ENCODE results near the gene TXNRD3. TPM values are rescaled to one million over a fixed set of nuclear protein-coding genes. Genes with fewer than 3 reads are reported as not detected.
"Not testable (repeated sequence)": the region's sequence is repeated elsewhere in the genome, so short reads cannot be mapped to it uniquely, and the experiment has no call there.

Gene TXNRD3
- polyA plus RNA-seq, 1 donor from 2014 or later: 0.28 TPM

DNA sequence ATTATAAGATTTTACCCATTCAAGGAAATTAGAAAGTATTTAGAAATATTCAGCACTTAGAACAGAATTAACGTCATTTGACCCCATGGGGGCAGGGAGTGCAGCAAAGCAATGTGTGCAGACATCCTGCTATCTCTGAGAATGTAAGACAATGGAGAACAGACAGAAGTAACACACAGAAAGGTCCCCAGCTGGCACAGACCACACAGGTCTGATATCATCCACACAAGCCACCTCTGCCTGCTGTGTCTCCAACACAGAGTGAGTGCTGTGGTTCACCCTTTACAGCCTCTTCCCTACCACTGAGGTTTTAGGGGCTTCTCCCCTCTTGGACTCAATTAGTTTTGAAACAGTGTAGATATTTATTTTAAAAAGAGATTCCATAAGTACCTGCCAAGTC lies 16.1 kb downstream of the TXNRD3 start:
- H3K4me3 Mint-ChIP-seq: no peak overlapping the region
- peaks cover 5% of the 10 kb centered on the region for H3K27me3 Mint-ChIP-seq
- no peaks in the 10 kb centered on the region for H3K9me3 Mint-ChIP-seq
- peaks cover 7% of the 10 kb centered on the region for H3K36me3 Mint-ChIP-seq
- no peak overlapping the region for H3K27ac Mint-ChIP-seq
- no peaks in the 10 kb centered on the region for H3K4me1 Mint-ChIP-seq

DNA sequence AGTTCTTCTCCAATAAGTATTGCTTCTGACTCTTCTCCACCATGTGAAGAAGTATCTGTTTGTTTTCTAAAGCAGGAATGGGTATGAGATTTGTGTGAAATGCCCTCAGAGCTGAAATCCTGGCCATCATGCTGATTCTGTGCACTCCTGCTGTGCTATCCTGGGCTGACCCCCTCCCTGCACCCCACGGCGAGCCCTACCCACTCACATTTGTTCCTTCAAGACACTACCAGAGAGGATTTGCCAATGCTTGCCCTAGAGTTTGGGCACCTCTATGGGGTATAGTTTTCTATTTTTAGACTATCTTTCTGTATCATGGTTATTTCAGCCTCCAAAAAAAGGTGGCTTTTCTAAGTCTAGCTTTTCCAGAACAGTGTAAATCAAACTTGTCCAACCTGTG lies 18.5 kb downstream of the TXNRD3 start:
- peaks cover 3% of the 10 kb centered on the region for H3K27me3 Mint-ChIP-seq
- H3K4me1 Mint-ChIP-seq: no peaks in the 10 kb centered on the region
- no peak overlapping the region for H3K4me3 Mint-ChIP-seq
- no peak overlapping the region for H3K27ac Mint-ChIP-seq
- H3K9me3 Mint-ChIP-seq: no peaks in the 10 kb centered on the region
- peaks cover under 1% of the 10 kb centered on the region for H3K36me3 Mint-ChIP-seq

DNA sequence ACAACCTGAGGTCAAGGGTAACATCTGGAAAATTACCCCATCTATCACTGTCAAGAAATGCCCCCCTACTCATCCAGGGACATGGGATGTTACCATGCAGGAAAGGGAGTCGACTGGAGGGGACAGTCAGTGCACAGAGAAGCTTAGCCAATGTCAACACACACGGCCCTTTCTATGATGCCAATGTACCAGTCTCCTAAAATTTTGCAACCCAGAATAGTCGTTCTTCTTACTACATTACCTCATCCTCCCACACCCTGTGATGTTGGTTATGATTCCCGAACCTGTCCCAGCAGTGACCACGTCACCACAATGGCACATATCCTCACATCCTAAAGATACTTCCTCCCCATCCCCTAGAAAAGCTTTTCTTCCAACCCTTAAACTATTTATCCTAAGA lies 20.1 kb downstream of the TXNRD3 start:
- H3K4me3 Mint-ChIP-seq: no peak overlapping the region
- H3K27ac Mint-ChIP-seq: no peak overlapping the region
- no peaks in the 10 kb centered on the region for H3K27me3 Mint-ChIP-seq
- H3K4me1 Mint-ChIP-seq: no peaks in the 10 kb centered on the region
- H3K36me3 Mint-ChIP-seq: no peaks in the 10 kb centered on the region
- no peaks in the 10 kb centered on the region for H3K9me3 Mint-ChIP-seq

DNA sequence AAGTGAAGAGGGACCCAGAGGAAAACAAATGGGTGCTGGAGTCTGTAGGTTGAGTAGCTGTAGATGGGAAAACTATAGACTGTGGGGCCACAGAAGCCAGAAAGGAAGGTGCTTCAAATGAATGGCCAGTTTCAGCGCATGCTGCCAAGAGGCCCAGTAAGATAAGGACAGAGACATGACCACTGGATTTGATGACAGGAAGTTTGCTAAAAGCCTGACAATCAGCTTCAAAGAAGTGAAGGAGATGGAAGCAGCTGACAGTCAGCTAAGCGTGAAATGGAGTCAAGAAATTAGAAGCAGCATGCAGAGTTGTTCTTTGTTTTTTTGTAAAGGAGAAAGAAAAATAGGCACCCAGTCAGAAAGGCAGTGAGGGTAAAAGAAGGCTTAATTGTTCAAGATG lies 24.9 kb downstream of the TXNRD3 start:
- Mint-ChIP-seq H3K9me3 (no peaks in the 10 kb centered on the region), H3K27ac (peak overlapping the region in 1 of 3 donors; percentile 9), H3K27me3 (no peaks in the 10 kb centered on the region), H3K4me1 (no peaks in the 10 kb centered on the region), H3K36me3 (no peaks in the 10 kb centered on the region), H3K4me3 (no peak overlapping the region)

DNA sequence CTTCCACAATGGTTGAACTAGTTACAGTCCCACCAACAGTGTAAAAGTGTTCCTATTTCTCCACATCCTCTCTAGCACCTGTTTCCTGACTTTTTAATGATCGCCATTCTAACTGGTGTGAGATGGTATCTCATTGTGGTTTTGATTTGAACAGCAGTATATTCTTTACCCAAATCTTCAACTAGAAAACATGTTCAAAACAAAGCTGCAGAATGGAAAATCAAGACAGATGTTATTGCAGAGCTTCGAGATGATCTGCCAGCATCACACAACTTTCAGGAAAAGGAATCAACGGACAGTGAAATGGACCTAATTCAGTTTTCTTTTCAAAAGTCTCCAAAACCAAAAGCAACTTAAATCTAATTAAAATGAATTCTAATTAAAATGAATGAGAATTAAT lies 29.2 kb downstream of the TXNRD3 start:
- not testable (repeated sequence) for H3K27ac Mint-ChIP-seq, H3K27me3 Mint-ChIP-seq, H3K36me3 Mint-ChIP-seq, H3K4me3 Mint-ChIP-seq, H3K9me3 Mint-ChIP-seq, H3K4me1 Mint-ChIP-seq

DNA sequence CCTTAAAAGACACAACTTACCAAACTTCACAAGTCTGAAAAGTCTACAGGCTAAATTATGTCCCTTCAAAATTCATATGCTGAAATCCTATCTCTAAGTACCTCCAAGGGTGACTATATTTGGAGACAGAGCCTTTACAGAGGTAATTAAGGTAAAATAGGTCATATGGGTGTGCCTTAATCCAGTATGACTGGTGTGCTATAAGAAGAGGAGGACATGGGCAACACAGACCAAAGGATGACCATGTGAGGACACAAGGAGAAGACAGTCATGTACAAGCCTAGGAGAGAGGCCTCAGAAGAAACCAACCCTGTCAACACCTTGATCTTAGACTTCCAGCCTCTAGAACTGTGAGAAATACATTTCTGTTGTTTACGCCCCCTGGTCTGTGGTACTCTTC lies 32.2 kb downstream of the TXNRD3 start:
- H3K27ac Mint-ChIP-seq: no peak overlapping the region
- H3K9me3 Mint-ChIP-seq: peaks cover 0 to 2% (median 0%) of the 10 kb centered on the region in 3 donors
- H3K4me3 Mint-ChIP-seq: no peak overlapping the region
- H3K27me3 Mint-ChIP-seq: no peaks in the 10 kb centered on the region
- H3K36me3 Mint-ChIP-seq: no peaks in the 10 kb centered on the region
- H3K4me1 Mint-ChIP-seq: no peaks in the 10 kb centered on the region

DNA sequence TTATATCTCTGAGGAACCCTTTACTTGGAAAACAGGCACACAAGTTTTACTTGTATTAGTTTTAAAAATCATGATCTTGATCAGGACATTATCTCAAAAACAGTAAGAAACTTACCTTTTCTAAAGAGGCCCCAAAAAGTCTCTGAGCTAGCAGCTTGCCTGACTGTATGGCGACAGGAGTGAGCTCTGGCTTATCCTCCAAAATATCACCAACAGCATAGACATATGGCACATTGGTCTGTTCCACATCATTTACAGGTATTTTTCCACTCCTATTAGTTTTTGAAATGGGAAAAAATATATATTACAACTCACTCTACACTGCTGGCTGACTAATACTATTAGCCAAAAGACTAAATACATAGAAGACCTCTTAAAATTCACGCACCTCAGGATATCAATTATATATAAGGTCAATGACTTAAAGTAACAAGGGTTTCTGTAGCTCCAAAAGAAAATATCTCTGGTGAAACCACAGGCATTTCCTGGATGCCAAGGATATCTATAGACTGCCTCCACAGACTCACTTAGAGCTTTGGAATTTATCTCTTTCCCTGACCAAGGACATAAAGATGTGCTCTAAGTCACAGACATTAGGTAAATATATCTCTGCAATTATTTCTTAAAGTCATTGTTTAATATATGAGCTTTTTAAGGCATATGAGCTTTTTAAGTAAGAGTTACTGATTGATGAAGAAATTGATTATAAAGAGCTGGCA lies 33.1 kb downstream of the TXNRD3 start:
- peaks cover 0 to 2% (median 0%) of the 10 kb centered on the region in 3 donors for H3K9me3 Mint-ChIP-seq
- no peaks in the 10 kb centered on the region for H3K36me3 Mint-ChIP-seq
- no peaks in the 10 kb centered on the region for H3K27me3 Mint-ChIP-seq
- no peaks in the 10 kb centered on the region for H3K4me1 Mint-ChIP-seq
- H3K27ac Mint-ChIP-seq: no peak overlapping the region
- H3K4me3 Mint-ChIP-seq: no peak overlapping the region

DNA sequence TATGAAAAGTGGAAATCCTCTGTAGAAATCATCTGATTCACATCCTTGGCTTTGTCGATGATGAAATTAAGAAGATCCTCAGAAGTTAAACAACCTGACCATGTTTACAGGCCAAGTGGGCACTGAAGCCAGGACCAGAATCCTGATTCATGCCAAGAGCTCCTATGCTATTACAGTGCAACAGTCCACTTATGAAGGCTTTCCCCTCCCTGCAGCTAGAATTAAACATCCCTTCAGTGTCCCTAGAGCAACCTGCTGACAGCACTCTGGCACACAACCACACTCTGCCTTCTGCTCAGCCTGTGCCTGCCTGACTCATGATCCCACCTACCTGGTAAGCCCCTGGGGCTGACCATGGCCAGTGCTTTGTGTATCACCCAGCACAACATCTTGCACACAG lies 33.8 kb downstream of the TXNRD3 start:
- Mint-ChIP-seq H3K27ac (no peak overlapping the region), H3K4me3 (no peak overlapping the region), H3K4me1 (no peaks in the 10 kb centered on the region), H3K9me3 (peaks cover 0 to 2% (median 0%) of the 10 kb centered on the region in 3 donors), H3K36me3 (no peaks in the 10 kb centered on the region), H3K27me3 (no peaks in the 10 kb centered on the region)

DNA sequence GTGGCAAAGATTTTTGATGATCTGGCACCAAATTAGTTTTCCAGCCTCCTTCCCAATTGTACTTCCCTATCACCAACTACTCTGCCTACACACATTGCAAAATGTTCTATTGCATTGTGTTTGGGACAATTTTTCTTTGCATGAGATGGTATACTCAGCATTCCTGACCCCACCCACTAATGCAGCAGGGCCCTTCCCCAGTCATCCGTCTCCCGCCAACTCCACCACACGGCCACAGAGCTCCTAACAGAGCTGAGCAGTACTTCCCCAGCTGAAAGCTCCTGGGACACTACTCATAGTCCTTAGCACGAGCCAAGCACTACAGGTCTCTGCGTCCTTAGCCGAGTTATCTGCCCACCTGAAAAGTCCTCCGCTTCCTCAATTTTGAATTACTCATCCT lies 34.2 kb downstream of the TXNRD3 start:
- H3K4me1 Mint-ChIP-seq: no peaks in the 10 kb centered on the region
- H3K27ac Mint-ChIP-seq: no peak overlapping the region
- no peaks in the 10 kb centered on the region for H3K27me3 Mint-ChIP-seq
- no peak overlapping the region for H3K4me3 Mint-ChIP-seq
- peaks cover 0 to 2% (median 0%) of the 10 kb centered on the region in 3 donors for H3K9me3 Mint-ChIP-seq
- H3K36me3 Mint-ChIP-seq: no peaks in the 10 kb centered on the region

DNA sequence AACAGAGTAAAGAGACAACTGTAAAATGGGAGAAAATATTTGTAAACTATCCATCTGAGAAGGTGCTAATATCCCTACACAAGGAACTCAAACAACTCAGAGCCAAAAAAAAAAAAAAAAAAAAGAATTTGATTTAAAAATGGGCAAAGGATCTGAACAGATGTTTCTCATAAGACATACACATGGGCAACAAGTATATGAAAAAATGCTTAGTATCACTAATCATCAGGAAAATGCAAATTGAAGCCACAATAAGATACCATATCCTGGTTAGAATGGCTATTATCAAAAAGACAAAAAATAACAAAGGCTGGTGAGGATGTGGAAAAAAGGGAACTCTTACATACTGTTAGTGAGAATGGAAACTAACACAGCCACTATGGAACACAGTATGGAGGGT lies 36.2 kb downstream of the TXNRD3 start:
- Mint-ChIP-seq H3K27ac (no peak overlapping the region), H3K27me3 (no peaks in the 10 kb centered on the region), H3K9me3 (no peaks in the 10 kb centered on the region), H3K36me3 (no peaks in the 10 kb centered on the region), H3K4me1 (no peaks in the 10 kb centered on the region), H3K4me3 (no peak overlapping the region)

DNA sequence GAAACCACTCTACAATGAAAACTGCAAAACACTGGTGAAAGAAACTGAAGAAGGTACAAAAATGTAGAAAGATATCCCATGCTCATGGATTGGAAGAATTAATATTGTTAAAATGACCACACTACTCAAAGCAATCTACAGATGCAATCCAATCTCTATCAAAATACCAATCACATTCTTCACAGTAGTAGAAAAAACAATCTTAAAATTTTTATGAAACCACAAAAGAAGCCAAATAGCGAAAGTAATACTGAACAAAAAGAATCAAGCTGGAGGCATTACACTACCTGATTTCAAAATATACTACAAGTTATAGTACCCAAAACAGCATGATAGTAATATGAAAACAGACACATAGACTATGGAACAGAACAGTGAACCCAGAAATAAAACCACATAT lies 36.9 kb downstream of the TXNRD3 start:
- Mint-ChIP-seq H3K9me3 (no peaks in the 10 kb centered on the region), H3K36me3 (no peaks in the 10 kb centered on the region), H3K4me3 (no peak overlapping the region), H3K4me1 (no peaks in the 10 kb centered on the region), H3K27me3 (no peaks in the 10 kb centered on the region), H3K27ac (no peak overlapping the region)

DNA sequence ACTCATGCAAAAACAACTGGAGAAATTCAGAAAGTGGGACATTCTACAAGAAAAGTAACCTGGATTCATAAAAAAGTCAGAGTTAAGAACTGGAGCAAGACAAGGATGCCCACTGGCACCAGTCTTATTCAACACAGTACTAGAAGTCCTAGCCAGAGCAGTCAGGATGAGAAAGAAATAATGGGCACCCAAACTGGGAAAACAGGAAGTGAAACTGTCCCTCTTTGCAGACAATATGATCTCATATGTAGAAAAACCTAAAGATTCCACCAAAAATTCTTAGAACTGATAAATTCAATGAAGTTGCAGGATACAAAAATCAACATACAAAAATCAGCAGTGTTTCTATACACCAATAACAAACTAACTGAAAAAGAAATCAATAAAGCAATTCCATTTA lies 37.4 kb downstream of the TXNRD3 start:
- H3K4me3 Mint-ChIP-seq: no peak overlapping the region
- no peak overlapping the region for H3K27ac Mint-ChIP-seq
- no peaks in the 10 kb centered on the region for H3K36me3 Mint-ChIP-seq
- H3K27me3 Mint-ChIP-seq: no peaks in the 10 kb centered on the region
- H3K4me1 Mint-ChIP-seq: no peaks in the 10 kb centered on the region
- no peaks in the 10 kb centered on the region for H3K9me3 Mint-ChIP-seq

DNA sequence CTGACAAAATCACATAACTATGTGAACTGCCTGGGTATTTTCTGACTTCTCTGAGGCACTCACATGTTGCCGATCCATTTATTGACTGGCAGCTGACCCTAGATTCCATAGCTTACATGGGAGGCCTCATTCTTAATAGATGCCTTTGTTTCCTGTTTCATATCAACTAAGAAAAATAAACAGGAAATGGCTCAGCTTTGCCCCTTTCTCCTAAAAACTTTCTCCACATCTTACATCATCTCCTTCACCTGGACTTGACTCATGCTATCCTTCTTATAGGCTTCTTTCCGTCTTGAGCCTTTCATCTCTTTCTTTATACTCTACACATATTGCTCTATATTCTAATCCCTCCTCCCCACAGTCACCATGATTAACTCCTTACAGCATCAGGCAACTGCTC lies 38.0 kb downstream of the TXNRD3 start:
- H3K9me3 Mint-ChIP-seq: no peaks in the 10 kb centered on the region
- H3K36me3 Mint-ChIP-seq: no peaks in the 10 kb centered on the region
- H3K27ac Mint-ChIP-seq: no peak overlapping the region
- no peaks in the 10 kb centered on the region for H3K27me3 Mint-ChIP-seq
- no peaks in the 10 kb centered on the region for H3K4me1 Mint-ChIP-seq
- no peak overlapping the region for H3K4me3 Mint-ChIP-seq

DNA sequence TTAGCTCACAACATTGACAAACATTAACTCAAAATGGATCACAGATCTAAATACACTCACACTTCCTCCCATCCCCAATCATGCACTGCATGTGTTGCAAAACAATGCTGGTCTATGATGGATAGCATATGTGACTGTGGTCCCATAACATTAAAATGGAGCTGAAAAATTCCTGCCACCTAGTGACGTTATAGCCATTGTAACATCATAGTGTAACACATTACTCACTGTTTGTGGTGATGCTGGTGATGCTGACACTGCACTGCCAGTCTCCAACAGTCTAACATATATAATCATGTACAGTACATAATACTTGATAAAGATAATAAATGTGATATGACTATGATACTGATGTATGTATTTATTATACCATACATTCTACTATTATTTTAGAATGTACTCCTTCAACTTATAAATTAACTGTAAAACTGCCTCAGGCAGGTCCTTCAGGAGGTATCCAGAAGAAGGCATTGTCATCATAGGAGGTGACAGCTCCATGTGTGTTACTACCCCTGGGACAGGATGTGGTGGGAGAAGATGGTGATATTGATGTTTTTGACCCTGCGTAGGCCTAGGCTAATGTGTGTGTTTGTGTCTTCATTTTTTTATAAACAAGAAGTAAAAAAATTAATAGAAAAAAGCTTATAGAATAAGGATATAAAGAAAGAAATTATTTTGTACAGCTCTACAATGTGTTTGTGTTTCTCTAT lies 41.3 kb downstream of the TXNRD3 start:
- H3K4me3 Mint-ChIP-seq: no peak overlapping the region
- H3K4me1 Mint-ChIP-seq: no peaks in the 10 kb centered on the region
- H3K27me3 Mint-ChIP-seq: no peaks in the 10 kb centered on the region
- H3K9me3 Mint-ChIP-seq: no peaks in the 10 kb centered on the region
- no peak overlapping the region for H3K27ac Mint-ChIP-seq
- peaks cover 2% of the 10 kb centered on the region for H3K36me3 Mint-ChIP-seq

DNA sequence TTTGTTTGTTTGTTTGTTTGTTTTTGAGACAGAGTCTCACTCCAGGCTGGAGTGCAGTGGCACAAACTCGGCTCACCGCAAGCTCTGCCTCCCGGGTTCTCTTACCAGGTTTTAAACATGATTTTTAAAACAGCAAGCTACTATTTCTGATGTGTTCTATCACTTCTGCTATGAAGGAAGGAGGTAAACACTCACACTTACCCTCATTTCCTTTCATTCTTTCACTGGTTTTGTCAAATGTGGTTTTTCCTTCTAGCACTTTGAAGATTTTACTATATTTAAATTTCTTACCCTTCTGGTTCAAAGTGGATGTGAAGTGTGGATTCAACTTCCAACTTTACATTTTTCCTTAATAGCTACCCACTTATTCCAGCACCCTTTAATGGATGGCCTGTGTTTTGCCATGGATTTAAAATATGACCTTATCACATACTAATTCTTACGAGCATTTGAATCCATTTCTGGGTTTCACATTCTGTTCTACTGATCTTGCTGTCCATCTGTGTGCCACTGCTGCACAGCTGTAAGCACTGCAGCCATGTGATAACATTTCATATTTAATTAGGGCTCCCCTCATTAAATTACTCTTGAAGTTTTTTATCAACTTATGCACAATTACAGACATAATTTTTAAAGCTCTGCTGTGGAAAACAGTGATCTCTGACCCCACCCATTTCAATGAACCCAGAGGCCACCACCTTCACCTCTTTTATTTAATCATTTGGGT lies 42.3 kb downstream of the TXNRD3 start:
- H3K36me3 Mint-ChIP-seq: peaks cover 2% of the 10 kb centered on the region
- H3K4me3 Mint-ChIP-seq: no peak overlapping the region
- no peaks in the 10 kb centered on the region for H3K9me3 Mint-ChIP-seq
- H3K27ac Mint-ChIP-seq: no peak overlapping the region
- H3K27me3 Mint-ChIP-seq: no peaks in the 10 kb centered on the region
- no peaks in the 10 kb centered on the region for H3K4me1 Mint-ChIP-seq

DNA sequence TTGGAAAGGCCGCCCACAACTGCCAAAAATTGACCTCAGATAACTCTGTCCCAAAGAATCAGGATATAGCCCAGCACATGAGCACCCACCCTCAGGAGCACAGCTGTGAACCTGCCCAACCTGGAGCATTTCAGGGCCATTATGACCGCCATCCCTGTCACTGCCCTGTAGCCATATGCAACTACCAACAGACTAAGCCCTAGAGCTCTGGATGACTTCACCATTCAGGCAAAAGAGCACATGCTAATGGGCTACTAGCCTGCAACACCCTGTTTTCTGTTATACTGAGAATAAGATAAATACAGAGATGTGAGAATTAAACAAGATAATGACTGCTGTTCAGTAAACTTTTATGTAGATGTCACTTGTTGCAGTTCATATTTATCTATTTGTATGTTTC lies 45.0 kb downstream of the TXNRD3 start:
- Mint-ChIP-seq H3K27ac (no peak overlapping the region), H3K27me3 (peaks cover 6% of the 10 kb centered on the region), H3K4me1 (no peaks in the 10 kb centered on the region), H3K9me3 (no peaks in the 10 kb centered on the region), H3K4me3 (no peak overlapping the region), H3K36me3 (peaks cover 5% of the 10 kb centered on the region)

All from IgD-negative memory B cell (primary cell).